HG03565 (cell line): Measurements from ENCODE around the gene PBX1.

ENCODE experiments used
- ATAC-seq: cut with Tn5 transposase; IDR thresholded peaks from one replicate; pipeline ENCODE4 v1.9.1; 2021; ENCODE audit warnings: mild to moderate bottlenecking, moderate library complexity; ENCODE audit not compliant: unreplicated experiment

PBX1 gene

GRCh38 chr1:164614316-164614715 is 55.3 kb downstream of the PBX1 start:
- no peak for ATAC-seq

- no peak for ATAC-seq
Observed at GRCh38 chr1:164617377-164618201, 58.6 kb downstream of the PBX1 start.

- ATAC-seq, result no peak
Observed at GRCh38 chr1:164618202-164618564, 59.2 kb downstream of the PBX1 start.

- ATAC-seq, result no peak
Observed at GRCh38 chr1:164619006-164619784, 60.2 kb downstream of the PBX1 start.

- ATAC-seq, result no peak
Observed at GRCh38 chr1:164622068-164622845, 63.3 kb downstream of the PBX1 start.

- no peak for ATAC-seq
Observed at GRCh38 chr1:164623805-164624204, 64.8 kb downstream of the PBX1 start.

- no peak for ATAC-seq
Observed at GRCh38 chr1:164624400-164624799, 65.4 kb downstream of the PBX1 start.

GRCh38 chr1:164625004-164625617 is 66.1 kb downstream of the PBX1 start:
- no peak for ATAC-seq

- ATAC-seq, result no peak
Observed at GRCh38 chr1:164628772-164629171, 69.8 kb downstream of the PBX1 start.

GRCh38 chr1:164629971-164630370 is 71.0 kb downstream of the PBX1 start:
- ATAC-seq, result no peak

- ATAC-seq, result no peak
Observed at GRCh38 chr1:164630626-164631396, 71.8 kb downstream of the PBX1 start.

- ATAC-seq, result no peak
Observed at GRCh38 chr1:164631751-164632150, 72.8 kb downstream of the PBX1 start.

GRCh38 chr1:164633997-164634396 is 75.0 kb downstream of the PBX1 start:
- no peak for ATAC-seq

GRCh38 chr1:164635059-164635802 is 76.2 kb downstream of the PBX1 start:
- ATAC-seq, result no peak

GRCh38 chr1:164635803-164636731 is 77.1 kb downstream of the PBX1 start:
- ATAC-seq, result no peak

- ATAC-seq, result no peak
Observed at GRCh38 chr1:164636757-164637156, 77.8 kb downstream of the PBX1 start.

- ATAC-seq, result no peak
Observed at GRCh38 chr1:164637461-164638375, 78.7 kb downstream of the PBX1 start.
